Naive thymus-derived CD8-positive, alpha-beta T cell (primary cell): Measurements from ENCODE around the gene KRT1. TPM values are rescaled to one million over a fixed set of nuclear protein-coding genes. Genes with fewer than 3 reads are reported as not detected.

ENCODE experiments used
- ATAC-seq, 2 donors: fragments of 150-1000 bp; cut with Tn5 transposase in 1 of 2; sonication (Bioruptor Pico), chemical (Tn5 transposase) in 1 of 2; 1 replicate in 1 of 2; 2 replicates in 1 of 2; pipeline ENCODE4 v1.10.0; 2021; ENCODE audit warnings: mild to moderate bottlenecking in 2 of 2, moderate library complexity in 2 of 2
- POLR2A ChIA-PET: fragments of 350-600 bp; sonication (Branson Sonifier 250); formaldehyde crosslinking; loops from one replicate; lab custom pipeline; 2021; ENCODE audit warnings: antibody characterized with exemption; lab: Charles Lee
- DNase-seq, 10 donors: peaks; one replicate each; pipeline versions ENCODE4 v3.0.0 to v3.0.0-alpha.2; 2020 to 2022
- H3K27ac Mint-ChIP-seq, 10 donors: one replicate each; pipeline ENCODE4 v1.8.0; 2020 to 2022; ENCODE audit warnings: mild to moderate bottlenecking in 10 of 10, mixed read lengths in 10 of 10, moderate library complexity in 4 of 10, inconsistent platforms in 1 of 10
- H3K27me3 Mint-ChIP-seq, 5 donors: one replicate each; pipeline ENCODE4 v1.8.0; 2021 to 2022; ENCODE audit warnings: mixed read lengths in 5 of 5
- H3K36me3 Mint-ChIP-seq, 3 donors: one replicate each; pipeline ENCODE4 v1.8.0; 2020 to 2022; ENCODE audit warnings: mixed read lengths in 3 of 3, mild to moderate bottlenecking in 2 of 3, inconsistent platforms in 1 of 3
- H3K4me1 Mint-ChIP-seq, 4 donors: one replicate each; pipeline ENCODE4 v1.8.0; 2021 to 2022; ENCODE audit warnings: mixed read lengths in 4 of 4
- H3K4me3 Mint-ChIP-seq, 10 donors: one replicate each; pipeline ENCODE4 v1.8.0; 2020 to 2022; ENCODE audit warnings: mild to moderate bottlenecking in 10 of 10, mixed read lengths in 10 of 10, moderate library complexity in 6 of 10, inconsistent platforms in 1 of 10
- H3K9me3 Mint-ChIP-seq, 9 donors: one replicate each; pipeline ENCODE4 v1.8.0; 2020 to 2022; ENCODE audit warnings: mixed read lengths in 9 of 9, mild to moderate bottlenecking in 3 of 9, inconsistent platforms in 1 of 9, moderate library complexity in 1 of 9
- polyA plus RNA-seq, 3 donors: library from polyadenylated mRNA; unstranded; fragments of 300-500 nt; fragmentation: Illumina TruSeq; gene quantifications; one replicate each; pipeline ENCODE4 v1.2.3, GENCODE V29; 2021
- total RNA-seq, 8 experiments: library from RNA in 2 of 8; stranded (reverse) in 2 of 8; gene quantifications; one replicate each; pipeline ENCODE4 v1.2.3 and lab custom pipeline; 2021 to 2026

KRT1 gene
- total and polyA plus RNA-seq, 5 experiments from 2014 or later: 0.31 TPM; not detected in 4

- peaks cover 50 to 89% (median 84%) of the 10 kb centered on the region in 4 donors for H3K4me1 Mint-ChIP-seq
Measured at GRCh38 chr12:52631264-52631663, 48.9 kb downstream of the KRT1 start.

GRCh38 chr12:52630599-52631200 is 49.5 kb downstream of the KRT1 start:
- Mint-ChIP-seq H3K27me3 (no peaks in the 10 kb centered on the region), H3K4me3 (peak overlapping the region; percentile 42 to 96 (median 72)), H3K9me3 (no peaks in the 10 kb centered on the region), H3K27ac (peak overlapping the region; percentile 60 to 98 (median 90)), H3K4me1 (peaks cover 49 to 89% (median 85%) of the 10 kb centered on the region in 4 donors), H3K36me3 (no peaks in the 10 kb centered on the region)
- ATAC-seq (peak; percentile 47 to 68), DNase-seq (no peak)
- POLR2A ChIA-PET: interaction anchor here (0.9 to 6.9 kb wide), 4 partner anchors 12 to 25 kb away, joined by 4 to 100 read pairs (median 4); partner anchors contain the start of gene KRT73

More at GRCh38 chr12:52631264-52631663, 48.9 kb downstream of the KRT1 start:
- Mint-ChIP-seq H3K27me3 (no peaks in the 10 kb centered on the region), H3K4me3 (peak overlapping the region in 9 of 10 donors; percentile 42 to 96 (median 73)), H3K27ac (peak overlapping the region in 9 of 10 donors; percentile 29 to 98 (median 88)), H3K9me3 (no peaks in the 10 kb centered on the region), H3K36me3 (no peaks in the 10 kb centered on the region)
- POLR2A ChIA-PET: interaction anchor here (1.0 to 6.9 kb wide), 4 partner anchors 11 to 25 kb away, joined by 4 to 100 read pairs (median 28); partner anchors contain the start of gene KRT73
- DNase-seq (no peak), ATAC-seq (no peak)

GRCh38 chr12:52630008-52630500 is 50.2 kb downstream of the KRT1 start:
- POLR2A ChIA-PET: interaction anchor here (0.9 to 6.9 kb wide), 4 partner anchors 13 to 24 kb away, joined by 4 to 100 read pairs (median 4); partner anchors contain the start of gene KRT73
- peak overlapping the region in 9 of 10 donors; percentile 29 to 96 (median 73) for H3K4me3 Mint-ChIP-seq
- H3K27ac Mint-ChIP-seq: peak overlapping the region; percentile 27 to 98 (median 88)
- peaks cover 48 to 93% (median 85%) of the 10 kb centered on the region in 4 donors for H3K4me1 Mint-ChIP-seq
- no peak for ATAC-seq
- DNase-seq: no peak
- H3K36me3 Mint-ChIP-seq: no peaks in the 10 kb centered on the region
- no peaks in the 10 kb centered on the region for H3K27me3 Mint-ChIP-seq
- H3K9me3 Mint-ChIP-seq: no peaks in the 10 kb centered on the region

GRCh38 chr12:52629281-52630007 is 50.8 kb downstream of the KRT1 start:
- peak overlapping the region; percentile 27 to 98 (median 88) for H3K27ac Mint-ChIP-seq
- H3K27me3 Mint-ChIP-seq: no peaks in the 10 kb centered on the region
- ATAC-seq: no peak
- H3K36me3 Mint-ChIP-seq: no peaks in the 10 kb centered on the region
- H3K4me1 Mint-ChIP-seq: peaks cover 46 to 95% (median 80%) of the 10 kb centered on the region in 4 donors
- peak overlapping the region in 9 of 10 donors; percentile 29 to 96 (median 73) for H3K4me3 Mint-ChIP-seq
- POLR2A ChIA-PET: interaction anchor here (0.8 to 1.3 kb wide), 2 partner anchors 13 to 1705 kb away, joined by 3 read pairs; a partner anchor contains a TSS
- H3K9me3 Mint-ChIP-seq: no peaks in the 10 kb centered on the region
- DNase-seq: no peak

GRCh38 chr12:52628841-52629240 is 51.4 kb downstream of the KRT1 start:
- DNase-seq (no peak), ATAC-seq (no peak)
- Mint-ChIP-seq H3K4me3 (peak overlapping the region in 6 of 10 donors; percentile 46 to 96 (median 70)), H3K27me3 (no peaks in the 10 kb centered on the region), H3K9me3 (no peaks in the 10 kb centered on the region), H3K4me1 (peaks cover 41 to 90% (median 74%) of the 10 kb centered on the region in 4 donors), H3K27ac (peak overlapping the region in 9 of 10 donors; percentile 8 to 98 (median 74)), H3K36me3 (no peaks in the 10 kb centered on the region)
- POLR2A ChIA-PET: interaction anchor here (0.8 to 1.3 kb wide), 3 partner anchors 12 to 1704 kb away, joined by 3 read pairs; a partner anchor contains a TSS

GRCh38 chr12:52628111-52628507 is 52.1 kb downstream of the KRT1 start:
- POLR2A ChIA-PET: interaction anchor here (1.0 kb wide), 1 partner anchor 18 kb away, joined by 3 read pairs; no protein-coding TSS in a partner anchor
- Mint-ChIP-seq H3K4me3 (peak overlapping the region in 6 of 10 donors; percentile 3 to 96 (median 46)), H3K4me1 (peaks cover 37 to 83% (median 67%) of the 10 kb centered on the region in 4 donors)

GRCh38 chr12:52627395-52628110 is 52.7 kb downstream of the KRT1 start:
- no peak for DNase-seq
- H3K36me3 Mint-ChIP-seq: peaks cover 0 to 5% (median 4%) of the 10 kb centered on the region in 3 donors
- H3K27ac Mint-ChIP-seq: peak overlapping the region in 5 of 10 donors; percentile 16 to 98 (median 93)
- H3K4me3 Mint-ChIP-seq: peak overlapping the region in 3 of 10 donors; percentile 25 to 96 (median 67)
- peaks cover 0 to 3% (median 0%) of the 10 kb centered on the region in 9 donors for H3K9me3 Mint-ChIP-seq
- H3K27me3 Mint-ChIP-seq: no peaks in the 10 kb centered on the region
- POLR2A ChIA-PET: interaction anchor here (1.4 kb wide), 1 partner anchor 17 kb away, joined by 4 read pairs; no protein-coding TSS in a partner anchor
- ATAC-seq: no peak
- peaks cover 39 to 77% (median 63%) of the 10 kb centered on the region in 4 donors for H3K4me1 Mint-ChIP-seq

More at GRCh38 chr12:52628111-52628507, 52.1 kb downstream of the KRT1 start:
- Mint-ChIP-seq H3K27ac (peak overlapping the region in 9 of 10 donors; percentile 8 to 98 (median 70)), H3K27me3 (no peaks in the 10 kb centered on the region), H3K36me3 (peaks cover 0 to under 1% (median 0%) of the 10 kb centered on the region in 3 donors), H3K9me3 (peaks cover 0 to 2% (median 0%) of the 10 kb centered on the region in 9 donors)
- ATAC-seq (no peak), DNase-seq (no peak)

Other genes starting within 250 kb of the KRT1 start
- not detected for gene KRT75, start 246.0 kb downstream of the KRT1 start, total RNA-seq
- gene KRT75, start 246.0 kb downstream of the KRT1 start, polyA plus RNA-seq: not detected
- not detected for gene KRT6B, start 228.3 kb downstream of the KRT1 start, total RNA-seq
- gene KRT6B, start 228.3 kb downstream of the KRT1 start, polyA plus RNA-seq: not detected
- gene KRT6C, start 206.6 kb downstream of the KRT1 start, total RNA-seq: not detected
- gene KRT6C, start 206.6 kb downstream of the KRT1 start, polyA plus RNA-seq: not detected
- not detected for gene KRT6A, start 187.2 kb downstream of the KRT1 start, total RNA-seq
- gene KRT6A, start 187.2 kb downstream of the KRT1 start, polyA plus RNA-seq: not detected
- not detected for gene KRT5, start 160.0 kb downstream of the KRT1 start, total RNA-seq
- gene KRT5, start 160.0 kb downstream of the KRT1 start, polyA plus RNA-seq: not detected
- gene KRT71, start 127.3 kb downstream of the KRT1 start, total RNA-seq: not detected
- gene KRT71, start 127.3 kb downstream of the KRT1 start, polyA plus RNA-seq: not detected
- gene KRT74, start 106.6 kb downstream of the KRT1 start, total RNA-seq: under 1 TPM in 1 of 2 experiments, not detected in 1; 0.26 TPM
- gene KRT74, start 106.6 kb downstream of the KRT1 start, polyA plus RNA-seq: not detected
- 10 to 100 TPM; 11.4 to 11.6 TPM for gene KRT72, start 78.9 kb downstream of the KRT1 start, total RNA-seq
- gene KRT72, start 78.9 kb downstream of the KRT1 start, polyA plus RNA-seq: under 1 TPM in 2 of 3 donors, not detected in 1; 0.12 to 0.46 TPM
- gene KRT73, start 61.8 kb downstream of the KRT1 start, total RNA-seq: 1 to 10 TPM; 8.5 to 10.0 TPM
- gene KRT73, start 61.8 kb downstream of the KRT1 start, polyA plus RNA-seq: 10 to 100 TPM in 1 of 3 donors, 1 to 10 TPM in 1, under 1 TPM in 1; 0.72 to 10.0 (median 1.8) TPM
- under 1 TPM; 0.62 to 0.77 TPM for gene KRT2, start 28.2 kb downstream of the KRT1 start, total RNA-seq
- gene KRT2, start 28.2 kb downstream of the KRT1 start, polyA plus RNA-seq: 1 to 10 TPM; 1.1 to 3.4 (median 1.2) TPM
- not detected for gene KRT77, start 23.1 kb upstream of the KRT1 start, total RNA-seq
- under 1 TPM in 1 of 3 donors, not detected in 2; 0.12 TPM for gene KRT77, start 23.1 kb upstream of the KRT1 start, polyA plus RNA-seq
- not detected for gene KRT76, start 96.9 kb upstream of the KRT1 start, total RNA-seq
- not detected for gene KRT76, start 96.9 kb upstream of the KRT1 start, polyA plus RNA-seq
- gene KRT3, start 115.7 kb upstream of the KRT1 start, total RNA-seq: not detected
- gene KRT3, start 115.7 kb upstream of the KRT1 start, polyA plus RNA-seq: not detected
- not detected for gene KRT4, start 133.7 kb upstream of the KRT1 start, total RNA-seq
- gene KRT4, start 133.7 kb upstream of the KRT1 start, polyA plus RNA-seq: not detected
- not detected for gene KRT79, start 153.9 kb upstream of the KRT1 start, total RNA-seq
- gene KRT79, start 153.9 kb upstream of the KRT1 start, polyA plus RNA-seq: not detected
- not detected for gene KRT78, start 168.6 kb upstream of the KRT1 start, total RNA-seq
- not detected for gene KRT78, start 168.6 kb upstream of the KRT1 start, polyA plus RNA-seq
- gene KRT8, start 224.7 kb upstream of the KRT1 start, total RNA-seq: under 1 TPM; 0.52 to 0.66 TPM
- not detected for gene KRT8, start 224.7 kb upstream of the KRT1 start, polyA plus RNA-seq